H1 (cell line): ENCODE results near the gene SPEN. TPM values are rescaled to one million over a fixed set of nuclear protein-coding genes. Genes with fewer than 3 reads are reported as not detected.

Experiments
- CTCF ChIA-PET: fragments of 300-600 bp; sonication (Branson Sonifier 250); formaldehyde crosslinking; loops from one replicate; lab custom pipeline; 2021; ENCODE audit not compliant: partially characterized antibody; lab: Charles Lee
- POLR2A ChIA-PET: fragments of 300-600 bp; sonication (Branson Sonifier 250); formaldehyde crosslinking; loops from one replicate; lab custom pipeline; 2021; ENCODE audit warnings: inconsistent platforms; ENCODE audit not compliant: partially characterized antibody; lab: Charles Lee
- DNase-seq, 2 experiments: peaks; one replicate each; pipeline versions ENCODE4 v3.0.0 to v3.0.0-alpha.2; 2010 to 2022; ENCODE audit warnings: low spot score in 2 of 2, low read depth in 1 of 2, mixed read lengths in 1 of 2
- FAIRE-seq: peaks from 2 replicates; lab custom pipeline; 2011; peaks lifted over from hg19 to GRCh38; lab: Jason Lieb, UNC
- H2AFZ ChIP-seq: 2 replicates; pipeline ENCODE4 v1.8.1; 2012; ENCODE audit warnings: low read length, inconsistent platforms
- H2AK5ac ChIP-seq: 2 replicates; pipeline ENCODE4 v1.6.1; 2013; ENCODE audit warnings: low read depth, low read length
- H2BK120ac ChIP-seq: replicated peaks from 2 replicates; pipeline ENCODE3; 2013; ENCODE audit warnings: low read depth, low read length, inconsistent platforms
- H2BK12ac ChIP-seq: 2 replicates; pipeline ENCODE4 v1.6.1; 2013; ENCODE audit warnings: low read depth, low read length
- H2BK15ac ChIP-seq: 2 replicates; pipeline ENCODE4 v1.6.1; 2013; ENCODE audit warnings: low read length
- H2BK20ac ChIP-seq: 2 replicates; pipeline ENCODE4 v1.6.1; 2013; ENCODE audit warnings: low read length
- H2BK5ac ChIP-seq: 2 replicates; pipeline ENCODE4 v1.6.1; 2013; ENCODE audit warnings: low read depth, low read length
- H3K14ac ChIP-seq: 2 replicates; pipeline ENCODE4 v1.6.1; 2013; ENCODE audit warnings: inconsistent platforms; ENCODE audit not compliant: insufficient read length
- H3K18ac ChIP-seq: 2 replicates; pipeline ENCODE4 v1.6.1; 2013; ENCODE audit warnings: low read length; ENCODE audit errors: extremely low read depth
- H3K23ac ChIP-seq: 2 replicates; pipeline ENCODE4 v1.6.1; 2013; ENCODE audit warnings: inconsistent platforms; ENCODE audit not compliant: insufficient read length
- H3K23me2 ChIP-seq: 2 replicates; pipeline ENCODE4 v1.6.1; 2013; ENCODE audit warnings: low read depth, low read length
- H3K27ac ChIP-seq: 2 replicates; pipeline ENCODE4 v1.6.1; 2011; ENCODE audit warnings: low read depth, low read length, inconsistent platforms
- H3K27me3 ChIP-seq, 4 experiments: replicated peaks in 1 of 4; 1 replicate in 1 of 4; 2 replicates in 3 of 4; pipeline versions ENCODE4 v1.6.1 to v1.8.1; 2011 to 2013; ENCODE audit warnings: low read length in 3 of 4, mild to moderate bottlenecking in 3 of 4, inconsistent platforms in 2 of 4, mixed read lengths in 2 of 4, moderate library complexity in 1 of 4; ENCODE audit not compliant: control insufficient read depth in 3 of 4, insufficient read depth in 3 of 4; ENCODE audit errors: extremely low read depth in 1 of 4
- H3K36me3 ChIP-seq, 4 experiments: 2 replicates each; pipeline versions ENCODE4 v1.6.1 to v1.8.1; 2011 to 2013; ENCODE audit warnings: mild to moderate bottlenecking in 4 of 4, low read length in 3 of 4, moderate library complexity in 2 of 4, control low read depth in 1 of 4, inconsistent platforms in 1 of 4; ENCODE audit not compliant: insufficient read depth in 4 of 4, control insufficient read depth in 2 of 4
- H3K4ac ChIP-seq: replicated peaks from 2 replicates; pipeline ENCODE3; 2013; ENCODE audit warnings: low read length, low read depth, mixed read lengths, inconsistent platforms; ENCODE audit not compliant: insufficient read length
- H3K4me1 ChIP-seq, 4 experiments: replicated peaks in 1 of 4; 1 replicate in 1 of 4; 2 replicates in 3 of 4; pipeline versions ENCODE4 v1.6.1 to v1.8.1; 2011 to 2013; ENCODE audit warnings: low read length in 3 of 4, inconsistent platforms in 2 of 4, mixed read lengths in 1 of 4; ENCODE audit not compliant: insufficient read depth in 4 of 4, control insufficient read depth in 3 of 4
- H3K4me2 ChIP-seq, 2 experiments: 2 replicates each; pipeline versions ENCODE4 v1.6.1 to v1.8.1; 2011 to 2013; ENCODE audit warnings: low read depth in 2 of 2, low read length in 2 of 2, control low read depth in 1 of 2, inconsistent platforms in 1 of 2, mild to moderate bottlenecking in 1 of 2; ENCODE audit not compliant: insufficient read depth in 1 of 2
- H3K4me3 ChIP-seq, 4 experiments: fragments of 200-600, 300-600 bp in 1 of 4; sonication (generic), shearing (Covaris generic), sonication (Bioruptor Twin) in 1 of 4; 2 replicates each; pipeline versions ENCODE4 v1.5.1 to v1.8.1; 2011 to 2016; ENCODE audit warnings: low read length in 4 of 4, low read depth in 3 of 4, control low read depth in 2 of 4, inconsistent platforms in 2 of 4, mild to moderate bottlenecking in 2 of 4, mixed read lengths in 1 of 4, moderate library complexity in 1 of 4; ENCODE audit not compliant: insufficient read depth in 2 of 4; ENCODE audit errors: extremely low read depth in 1 of 4
- H3K56ac ChIP-seq: replicated peaks from 2 replicates; pipeline ENCODE3; 2013; ENCODE audit warnings: low read depth, mild to moderate bottlenecking, mixed read lengths, low read length, inconsistent platforms; ENCODE audit not compliant: insufficient read length
- H3K79me1 ChIP-seq: 2 replicates; pipeline ENCODE4 v1.6.1; 2013; ENCODE audit warnings: low read depth, low read length, control low read depth
- H3K79me2 ChIP-seq, 2 experiments: 2 replicates each; pipeline versions ENCODE4 v1.6.1 to v1.8.1; 2012 to 2013; ENCODE audit warnings: low read length in 2 of 2, mild to moderate bottlenecking in 2 of 2, inconsistent platforms in 1 of 2; ENCODE audit not compliant: insufficient read depth in 2 of 2, control insufficient read depth in 1 of 2
- H3K9ac ChIP-seq, 4 experiments: replicated peaks in 1 of 4; 1 replicate in 1 of 4; 2 replicates in 3 of 4; pipeline versions ENCODE4 v1.6.1 to v1.8.1; 2011 to 2013; ENCODE audit warnings: low read depth in 3 of 4, low read length in 3 of 4, control low read depth in 2 of 4, mild to moderate bottlenecking in 2 of 4, moderate library complexity in 2 of 4, inconsistent platforms in 1 of 4; ENCODE audit errors: extremely low read depth in 1 of 4
- H3K9me3 ChIP-seq, 2 experiments: 2 replicates each; pipeline versions ENCODE4 v1.6.1 to v1.8.1; 2012 to 2013; ENCODE audit warnings: mild to moderate bottlenecking in 2 of 2, moderate library complexity in 2 of 2, control low read depth in 1 of 2, inconsistent platforms in 1 of 2, low read depth in 1 of 2, low read length in 1 of 2, mixed read lengths in 1 of 2; ENCODE audit not compliant: insufficient read depth in 2 of 2
- H4K20me1 ChIP-seq, 2 experiments: replicated peaks in 1 of 2; 2 replicates each; pipeline versions ENCODE3 to v1.8.1; 2011 to 2013; ENCODE audit warnings: inconsistent platforms in 2 of 2, low read length in 2 of 2, mild to moderate bottlenecking in 1 of 2; ENCODE audit not compliant: insufficient read depth in 2 of 2, control insufficient read depth in 1 of 2
- H4K5ac ChIP-seq: 2 replicates; pipeline ENCODE4 v1.6.1; 2013; ENCODE audit warnings: low read length, low read depth, mixed read lengths, inconsistent platforms; ENCODE audit not compliant: insufficient read length
- H4K8ac ChIP-seq: 2 replicates; pipeline ENCODE4 v1.8.0; 2013; ENCODE audit warnings: mild to moderate bottlenecking, moderate library complexity, low read length, inconsistent platforms; ENCODE audit not compliant: insufficient read depth; ENCODE audit errors: extremely low read depth
- H4K91ac ChIP-seq: replicated peaks from 2 replicates; pipeline ENCODE3; 2013; ENCODE audit warnings: low read length, mixed read lengths, inconsistent platforms; ENCODE audit not compliant: insufficient read length
- CBX5 ChIP-seq: fragments of 300-800, 300-1000 bp; sonication (generic); IDR thresholded peaks from 2 replicates; pipeline ENCODE4 v1.7.1; 2016; ENCODE audit warnings: antibody characterized with exemption, low read length, low read depth
- CHD1 ChIP-seq: IDR thresholded peaks from 2 replicates; pipeline ENCODE4 v1.6.1; 2012; ENCODE audit warnings: low read depth, low read length, improper control_type of control experiment
- GABPA ChIP-seq: IDR thresholded peaks from 2 replicates; pipeline ENCODE4 v1.6.1; 2011; ENCODE audit warnings: mild to moderate bottlenecking, low read length, moderate library complexity, borderline replicate concordance; ENCODE audit not compliant: insufficient read depth
- HDAC6 ChIP-seq: IDR thresholded peaks from one replicate; pipeline ENCODE4 v1.7.1; 2012; ENCODE audit warnings: low read depth, mild to moderate bottlenecking, inconsistent platforms, low read length, moderate library complexity
- NANOG ChIP-seq: IDR thresholded peaks from 2 replicates; pipeline ENCODE4 v1.6.1; 2011; ENCODE audit warnings: low read length, low read depth, mild to moderate bottlenecking, inconsistent platforms; ENCODE audit not compliant: insufficient read depth, poor library complexity, severe bottlenecking
- RXRA ChIP-seq: IDR thresholded peaks from 2 replicates; pipeline ENCODE4 v1.6.1; 2011; ENCODE audit warnings: low read depth, mild to moderate bottlenecking, low read length, moderate library complexity; ENCODE audit not compliant: insufficient read depth
- TCF12 ChIP-seq: IDR thresholded peaks from 2 replicates; pipeline ENCODE4 v1.6.1; 2011; ENCODE audit warnings: low read depth, mild to moderate bottlenecking, low read length
- TEAD4 ChIP-seq: IDR thresholded peaks from 2 replicates; pipeline ENCODE4 v1.6.1; 2012; ENCODE audit warnings: low read depth, low read length, inconsistent platforms, mixed read lengths
- WGBS, 2 experiments: shearing (Covaris generic) in 1 of 2; methylation state at CpG; one replicate each; pipeline versions ENCODE4 v1.1.6 to v1.1.7; 2013 to 2015; ENCODE audit warnings: low lambda C conversion rate in 2 of 2, mixed read lengths in 2 of 2, inconsistent platforms in 1 of 2, low coverage in 1 of 2, missing lambda C conversion rate in 1 of 2; ENCODE audit not compliant: insufficient replicate concordance in 2 of 2, insufficient coverage in 1 of 2, insufficient read length in 1 of 2; ENCODE audit errors: extremely low coverage in 1 of 2, missing lambda C conversion rate in 1 of 2; 5-methylcytosine and 5-hydroxymethylcytosine counted together
- polyA plus RNA-seq, 7 experiments: library from polyadenylated mRNA; depleted of rRNA in 3 of 7; stranded (reverse) in 5 of 7; unstranded in 2 of 7; fragments of >200 nt in 5 of 7; fragments of 200-250 nt in 2 of 7; gene quantifications; 1 replicate in 5 of 7; 2 replicates in 1 of 7; 4 replicates in 1 of 7; pipeline versions ENCODE4 v1.2.1 to v1.2.3, GENCODE V29; 2011 to 2013; ENCODE audit warnings: missing spikeins in 2 of 7, mixed read lengths in 2 of 7
- total RNA-seq: library from RNA; stranded (reverse); fragmentation: NEBNext Ultra II Directional; extraction: Animal tissue kit (Norgen Biotek cat#: 25700); gene quantifications from 2 replicates; pipeline ENCODE4 v1.2.1, GENCODE V29; 2021
- TF ChIP-seq, protein P1 (sequence below): IDR thresholded peaks from 2 replicates; pipeline ENCODE4 v1.6.1; 2012; ENCODE audit warnings: low read length, inconsistent platforms

SPEN gene
- total and polyA plus RNA-seq, 2 of the 8 experiments (the other 6 are each of a cell fraction or from before 2014, with no cell fraction given), result 12.5 to 52.1 TPM

DNA sequence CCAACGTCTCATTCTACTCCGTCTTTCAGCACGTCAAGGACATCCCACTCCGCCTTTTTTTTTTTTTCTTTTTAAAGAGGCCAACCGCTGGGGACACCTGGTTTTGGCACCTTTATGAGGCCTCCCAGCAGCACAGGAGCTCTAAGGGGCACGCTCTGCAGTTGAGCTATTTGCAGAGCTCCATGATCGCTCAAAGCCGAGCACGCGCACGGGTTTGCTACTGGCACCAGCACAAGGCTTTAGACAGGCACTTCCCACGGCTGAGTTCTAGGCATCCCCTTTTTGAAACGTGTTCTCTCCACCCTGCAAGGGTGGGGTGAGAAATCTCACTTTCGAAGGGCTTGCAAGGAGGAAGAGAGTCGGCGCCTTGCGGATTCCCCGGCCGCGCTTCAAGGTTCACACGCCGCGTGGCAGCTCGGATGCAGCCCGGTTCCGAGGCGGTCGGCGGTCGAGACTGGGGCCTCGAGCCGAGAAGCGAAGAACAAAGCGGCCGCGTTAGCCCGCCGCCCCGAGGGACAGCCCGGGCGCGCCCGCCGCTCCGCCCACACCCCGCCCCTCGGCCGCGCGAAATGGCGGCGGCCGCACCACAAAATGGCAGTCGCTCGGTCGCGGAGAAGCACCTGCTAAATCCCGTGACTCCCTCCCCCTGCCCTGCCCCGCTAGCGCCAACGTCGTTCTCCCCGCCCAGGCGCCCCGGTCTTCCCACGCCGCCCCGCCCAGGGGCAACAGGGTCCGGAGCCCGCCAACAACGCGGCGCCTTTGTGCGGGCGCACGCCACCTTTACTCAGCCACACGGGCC lies 12.9 kb upstream of the SPEN start:
- Histone ChIP-seq H4K20me1 (no peaks in the 10 kb centered on the region), H3K4me2 (peak overlapping the region; percentile 79 to 94), H3K18ac (peak overlapping the region; percentile 99), H3K23me2 (peaks cover 10% of the 10 kb centered on the region), H3K56ac (peak overlapping the region; percentile 97), H3K4me1 (peaks cover 0 to 19% (median 4%) of the 10 kb centered on the region in 4 experiments; a peak in 5 of 7 replicates), H2BK15ac (0 out of 2 replicates have a peak overlapping the region, but pooled peaks have one; percentile 25), H3K79me2 (no peaks in the 10 kb centered on the region), H3K4ac (peak overlapping the region; percentile 88), H2BK20ac (peak overlapping the region; percentile 86; the same call in 1 of the 2 replicates), H3K27ac (peak overlapping the region; percentile 98), H2AK5ac (peak overlapping the region; percentile 24; the same call in 1 of the 2 replicates), H3K27me3 (no peaks in the 10 kb centered on the region), H3K9me3 (no peaks in the 10 kb centered on the region), H3K9ac (peak overlapping the region; percentile 92 to 96 (median 94)), H2BK5ac (peak overlapping the region; percentile 98), H2BK120ac (peak overlapping the region; percentile 6), H4K5ac (peak overlapping the region; percentile 99), H3K4me3 (peak overlapping the region; percentile 68 to 80 (median 71)), H4K8ac (peak overlapping the region; percentile 100; the same call in 1 of the 2 replicates), H3K14ac (peak overlapping the region; percentile 2), H4K91ac (peak overlapping the region; percentile 100), H3K23ac (no peak overlapping the region), H3K79me1 (0 out of 2 replicates have a peak, but pooled peaks cover 3% of the 10 kb centered on the region), H2BK12ac (peak overlapping the region; percentile 98; the same call in 1 of the 2 replicates), H2AFZ (no peak overlapping the region), H3K36me3 (no peaks in the 10 kb centered on the region)
- ChIA-PET POLR2A (interaction anchor here (0.7 to 4.3 kb wide), 22 partner anchors 11 to 141 kb away, joined by 3 to 87 read pairs (median 5); partner anchors contain the start of genes FBLIM1, SPEN and ZBTB17), CTCF (interaction anchor here (0.6 to 3.6 kb wide), 11 partner anchors 10 to 648 kb away, joined by 3 to 28 read pairs (median 4); partner anchors contain the start of gene SPEN)
- FAIRE-seq, result no peak
- 1% methylated on average over 66 of the region's 77 CpGs; no CpG with 5 or more reads in 1 of the 2 experiments for WGBS, 2 experiments
- DNase-seq, result peak; percentile 79 to 90
- TF ChIP-seq CHD1 (no peak), TEAD4 (peak; percentile 94), CBX5 (no peak), GABPA (no peak), TCF12 (peak; percentile 94), NANOG (peak; percentile 12), HDAC6 (no peak), RXRA (no peak)
- TF ChIP-seq, protein P1, sequence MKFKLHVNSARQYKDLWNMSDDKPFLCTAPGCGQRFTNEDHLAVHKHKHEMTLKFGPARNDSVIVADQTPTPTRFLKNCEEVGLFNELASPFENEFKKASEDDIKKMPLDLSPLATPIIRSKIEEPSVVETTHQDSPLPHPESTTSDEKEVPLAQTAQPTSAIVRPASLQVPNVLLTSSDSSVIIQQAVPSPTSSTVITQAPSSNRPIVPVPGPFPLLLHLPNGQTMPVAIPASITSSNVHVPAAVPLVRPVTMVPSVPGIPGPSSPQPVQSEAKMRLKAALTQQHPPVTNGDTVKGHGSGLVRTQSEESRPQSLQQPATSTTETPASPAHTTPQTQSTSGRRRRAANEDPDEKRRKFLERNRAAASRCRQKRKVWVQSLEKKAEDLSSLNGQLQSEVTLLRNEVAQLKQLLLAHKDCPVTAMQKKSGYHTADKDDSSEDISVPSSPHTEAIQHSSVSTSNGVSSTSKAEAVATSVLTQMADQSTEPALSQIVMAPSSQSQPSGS, result peak; percentile 36; the same call in 1 of the 2 replicates
